Measurements from ENCODE around the gene IFIT1B.

IFIT1B gene

DNA sequence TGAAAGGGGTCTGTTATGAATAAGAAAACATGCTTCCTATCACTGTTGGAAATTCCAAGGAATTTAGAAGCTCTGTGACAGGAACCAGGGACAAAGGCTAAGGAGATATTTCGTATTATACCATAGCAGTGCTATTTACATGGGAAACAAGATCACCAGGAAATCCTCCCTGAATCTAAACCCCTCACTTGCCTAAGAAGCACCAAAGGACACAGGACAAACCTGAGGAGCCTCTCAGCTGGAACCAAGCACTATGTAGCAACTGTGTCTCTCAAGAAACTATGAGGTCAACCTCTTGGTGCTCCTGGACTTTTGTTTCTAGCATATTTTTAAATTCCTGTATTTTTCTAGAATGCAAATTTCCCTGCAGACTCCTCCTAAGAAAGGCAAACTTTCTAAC lies 20.8 kb upstream of the IFIT1B start (continued):
- TF ChIP-seq REST (tag by site-specific recombination; IDR thresholded peaks at IDR 0.05) (no peak), ZNF202 (tag by site-specific recombination; IDR thresholded peaks at IDR 0.05; ENCODE audit: borderline replicate concordance) (no peak), RBAK (tag by site-specific recombination; IDR thresholded peaks at IDR 0.05) (no peak), ZNF548 (tag by site-specific recombination; IDR thresholded peaks at IDR 0.05) (no peak), ZNF501 (tag by site-specific recombination; IDR thresholded peaks at IDR 0.05) (no peak)
- TF ChIP-seq, protein P1, sequence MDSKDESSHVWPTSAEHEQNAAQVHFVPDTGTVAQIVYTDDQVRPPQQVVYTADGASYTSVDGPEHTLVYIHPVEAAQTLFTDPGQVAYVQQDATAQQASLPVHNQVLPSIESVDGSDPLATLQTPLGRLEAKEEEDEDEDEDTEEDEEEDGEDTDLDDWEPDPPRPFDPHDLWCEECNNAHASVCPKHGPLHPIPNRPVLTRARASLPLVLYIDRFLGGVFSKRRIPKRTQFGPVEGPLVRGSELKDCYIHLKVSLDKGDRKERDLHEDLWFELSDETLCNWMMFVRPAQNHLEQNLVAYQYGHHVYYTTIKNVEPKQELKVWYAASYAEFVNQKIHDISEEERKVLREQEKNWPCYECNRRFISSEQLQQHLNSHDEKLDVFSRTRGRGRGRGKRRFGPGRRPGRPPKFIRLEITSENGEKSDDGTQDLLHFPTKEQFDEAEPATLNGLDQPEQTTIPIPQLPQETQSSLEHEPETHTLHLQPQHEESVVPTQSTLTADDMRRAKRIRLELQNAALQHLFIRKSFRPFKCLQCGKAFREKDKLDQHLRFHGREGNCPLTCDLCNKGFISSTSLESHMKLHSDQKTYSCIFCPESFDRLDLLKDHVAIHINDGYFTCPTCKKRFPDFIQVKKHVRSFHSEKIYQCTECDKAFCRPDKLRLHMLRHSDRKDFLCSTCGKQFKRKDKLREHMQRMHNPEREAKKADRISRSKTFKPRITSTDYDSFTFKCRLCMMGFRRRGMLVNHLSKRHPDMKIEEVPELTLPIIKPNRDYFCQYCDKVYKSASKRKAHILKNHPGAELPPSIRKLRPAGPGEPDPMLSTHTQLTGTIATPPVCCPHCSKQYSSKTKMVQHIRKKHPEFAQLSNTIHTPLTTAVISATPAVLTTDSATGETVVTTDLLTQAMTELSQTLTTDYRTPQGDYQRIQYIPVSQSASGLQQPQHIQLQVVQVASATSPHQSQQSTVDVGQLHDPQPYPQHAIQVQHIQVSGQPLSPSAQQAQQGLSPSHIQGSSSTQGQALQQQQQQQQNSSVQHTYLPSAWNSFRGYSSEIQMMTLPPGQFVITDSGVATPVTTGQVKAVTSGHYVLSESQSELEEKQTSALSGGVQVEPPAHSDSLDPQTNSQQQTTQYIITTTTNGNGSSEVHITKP (tag by site-specific recombination; IDR thresholded peaks at IDR 0.05): no peak

DNA sequence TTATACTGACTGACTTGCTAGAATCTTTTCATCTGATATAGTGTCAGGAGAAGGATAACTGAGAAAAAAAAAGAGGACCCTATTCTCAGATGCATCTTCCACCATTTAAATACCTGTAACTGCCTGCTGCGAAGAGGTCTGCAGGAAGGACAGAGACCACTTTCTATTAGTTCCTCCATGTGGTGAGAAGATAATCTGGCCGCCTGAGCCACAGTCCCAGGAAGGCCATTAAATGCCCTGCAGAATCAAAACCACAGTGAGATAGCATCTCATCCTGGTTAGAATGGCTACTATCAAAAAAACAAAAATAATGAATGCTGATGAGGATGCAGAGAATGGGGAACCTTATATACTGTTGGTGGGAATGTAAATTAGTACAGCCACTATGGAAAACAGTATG lies 19.9 kb upstream of the IFIT1B start:
- Histone ChIP-seq H3K4me1 (ENCODE audit: control insufficient read depth, insufficient read depth, low read length) (no peaks in the 10 kb centered on the region), H3K4me3 (ENCODE audit: low read depth, low read length) (no peak overlapping the region), H3K9me3 (ENCODE audit: control insufficient read depth, insufficient read depth, low read depth, low read length) (no peaks in the 10 kb centered on the region), H3K36me3 (ENCODE audit: control insufficient read depth in 2 of 2, insufficient read depth in 1 of 2, low read length in 2 of 2) (no peaks in the 10 kb centered on the region), H3K27ac (ENCODE audit: extremely low read depth, low read depth, low read length) (no peak overlapping the region)
- no peak for TF ChIP-seq ZNF274 (IDR thresholded peaks at IDR 0.05; ENCODE audit: low read length)
- no peak for TF ChIP-seq ZNF274 (tag by site-specific recombination; IDR thresholded peaks at IDR 0.05; ENCODE audit: borderline replicate concordance)
- TF ChIP-seq ZNF132 (tag by site-specific recombination; IDR thresholded peaks at IDR 0.05; ENCODE audit: borderline replicate concordance): no peak
- no peak for TF ChIP-seq ZNF292 (tag by site-specific recombination; IDR thresholded peaks at IDR 0.05; ENCODE audit: borderline replicate concordance, low read depth)
- no peak for TF ChIP-seq ZNF354C (tag by site-specific recombination; IDR thresholded peaks at IDR 0.05; ENCODE audit: borderline replicate concordance, low read depth)
- TF ChIP-seq ZBTB17 (tag by site-specific recombination; IDR thresholded peaks at IDR 0.05): no peak
- no peak for TF ChIP-seq ZNF621 (tag by site-specific recombination; IDR thresholded peaks at IDR 0.05)
- TF ChIP-seq ZNF184 (tag by site-specific recombination; IDR thresholded peaks at IDR 0.05): no peak
- no peak for TF ChIP-seq ZNF266 (tag by site-specific recombination; IDR thresholded peaks at IDR 0.05; ENCODE audit: low read depth)
- TF ChIP-seq ZNF214 (tag by site-specific recombination; IDR thresholded peaks at IDR 0.05; ENCODE audit: borderline replicate concordance): no peak
- TF ChIP-seq ZNF211 (tag by site-specific recombination; IDR thresholded peaks at IDR 0.05; ENCODE audit: low read depth): no peak
- TF ChIP-seq ZFP69B (tag by site-specific recombination; IDR thresholded peaks at IDR 0.05): no peak
- TF ChIP-seq KLF8 (tag by site-specific recombination; IDR thresholded peaks at IDR 0.05): no peak
- TF ChIP-seq REPIN1 (tag by site-specific recombination; IDR thresholded peaks at IDR 0.05; ENCODE audit: low read depth): no peak
- TF ChIP-seq ZNF423 (tag by site-specific recombination; IDR thresholded peaks at IDR 0.05): no peak
- TF ChIP-seq, protein P2, sequence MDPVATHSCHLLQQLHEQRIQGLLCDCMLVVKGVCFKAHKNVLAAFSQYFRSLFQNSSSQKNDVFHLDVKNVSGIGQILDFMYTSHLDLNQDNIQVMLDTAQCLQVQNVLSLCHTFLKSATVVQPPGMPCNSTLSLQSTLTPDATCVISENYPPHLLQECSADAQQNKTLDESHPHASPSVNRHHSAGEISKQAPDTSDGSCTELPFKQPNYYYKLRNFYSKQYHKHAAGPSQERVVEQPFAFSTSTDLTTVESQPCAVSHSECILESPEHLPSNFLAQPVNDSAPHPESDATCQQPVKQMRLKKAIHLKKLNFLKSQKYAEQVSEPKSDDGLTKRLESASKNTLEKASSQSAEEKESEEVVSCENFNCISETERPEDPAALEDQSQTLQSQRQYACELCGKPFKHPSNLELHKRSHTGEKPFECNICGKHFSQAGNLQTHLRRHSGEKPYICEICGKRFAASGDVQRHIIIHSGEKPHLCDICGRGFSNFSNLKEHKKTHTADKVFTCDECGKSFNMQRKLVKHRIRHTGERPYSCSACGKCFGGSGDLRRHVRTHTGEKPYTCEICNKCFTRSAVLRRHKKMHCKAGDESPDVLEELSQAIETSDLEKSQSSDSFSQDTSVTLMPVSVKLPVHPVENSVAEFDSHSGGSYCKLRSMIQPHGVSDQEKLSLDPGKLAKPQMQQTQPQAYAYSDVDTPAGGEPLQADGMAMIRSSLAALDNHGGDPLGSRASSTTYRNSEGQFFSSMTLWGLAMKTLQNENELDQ (tag by site-specific recombination; IDR thresholded peaks at IDR 0.05; ENCODE audit: low read depth): no peak
- TF ChIP-seq ZNF146 (tag by site-specific recombination; IDR thresholded peaks at IDR 0.05): no peak
- TF ChIP-seq ZNF366 (tag by site-specific recombination; conservative IDR thresholded peaks at IDR 0.05): no peak
- POLR2A ChIA-PET: no interaction called here
- CTCF ChIA-PET: interaction anchor here (1.3 kb wide), 1 partner anchor 12 kb away, joined by 3 read pairs; no protein-coding TSS in a partner anchor
